ENCODE results near the gene TCF3.
"Not testable (repeated sequence)": the region's sequence is repeated elsewhere in the genome, so short reads cannot be mapped to it uniquely, and the experiment has no call there.

TCF3 gene

DNA sequence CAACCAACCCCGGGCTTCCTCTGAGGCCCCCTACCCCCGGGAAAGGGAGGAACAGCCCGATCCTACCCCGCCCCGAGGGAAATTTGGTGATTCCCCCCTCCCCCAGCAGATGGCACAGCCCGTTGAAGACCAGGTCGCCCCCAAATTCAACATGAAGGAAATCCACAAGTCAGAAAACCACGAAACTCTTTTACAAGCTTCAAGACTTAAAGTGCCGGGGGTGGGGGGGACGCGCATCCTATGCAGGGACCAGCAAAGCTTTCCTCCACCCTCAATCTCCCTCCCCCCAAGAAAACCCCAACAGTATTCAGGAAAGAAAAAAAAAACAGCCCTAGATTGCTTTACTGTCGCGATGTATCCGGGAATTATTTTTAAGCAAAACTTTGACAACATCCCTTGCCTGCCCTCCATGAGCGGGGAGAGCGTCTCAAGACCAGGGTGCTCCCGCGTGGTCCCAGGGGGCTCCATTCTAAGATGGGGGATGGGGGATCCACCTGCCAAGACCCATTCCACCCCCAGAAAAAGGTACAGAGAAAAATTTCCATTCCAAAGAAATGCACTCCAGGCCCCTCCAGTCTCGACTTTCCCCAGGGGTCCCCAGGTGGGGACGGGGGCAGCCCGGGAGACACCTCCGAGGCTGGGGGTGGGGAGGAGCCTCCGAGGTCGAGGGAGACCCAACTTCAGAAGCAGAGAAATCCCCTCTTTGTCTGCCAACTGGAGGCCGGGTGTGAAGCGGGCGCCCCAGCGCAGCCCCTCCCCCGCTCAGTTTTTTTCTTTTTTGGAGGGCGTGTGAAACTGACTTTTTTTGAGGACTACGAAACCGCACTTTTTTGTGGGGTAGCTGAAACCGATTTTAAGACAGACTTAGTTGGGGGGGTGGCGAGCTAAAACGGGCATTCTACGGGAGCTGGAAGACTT, 1.5 kb downstream of the TCF3 start:
- DNase-seq: peak; percentile 67 to 83

DNA sequence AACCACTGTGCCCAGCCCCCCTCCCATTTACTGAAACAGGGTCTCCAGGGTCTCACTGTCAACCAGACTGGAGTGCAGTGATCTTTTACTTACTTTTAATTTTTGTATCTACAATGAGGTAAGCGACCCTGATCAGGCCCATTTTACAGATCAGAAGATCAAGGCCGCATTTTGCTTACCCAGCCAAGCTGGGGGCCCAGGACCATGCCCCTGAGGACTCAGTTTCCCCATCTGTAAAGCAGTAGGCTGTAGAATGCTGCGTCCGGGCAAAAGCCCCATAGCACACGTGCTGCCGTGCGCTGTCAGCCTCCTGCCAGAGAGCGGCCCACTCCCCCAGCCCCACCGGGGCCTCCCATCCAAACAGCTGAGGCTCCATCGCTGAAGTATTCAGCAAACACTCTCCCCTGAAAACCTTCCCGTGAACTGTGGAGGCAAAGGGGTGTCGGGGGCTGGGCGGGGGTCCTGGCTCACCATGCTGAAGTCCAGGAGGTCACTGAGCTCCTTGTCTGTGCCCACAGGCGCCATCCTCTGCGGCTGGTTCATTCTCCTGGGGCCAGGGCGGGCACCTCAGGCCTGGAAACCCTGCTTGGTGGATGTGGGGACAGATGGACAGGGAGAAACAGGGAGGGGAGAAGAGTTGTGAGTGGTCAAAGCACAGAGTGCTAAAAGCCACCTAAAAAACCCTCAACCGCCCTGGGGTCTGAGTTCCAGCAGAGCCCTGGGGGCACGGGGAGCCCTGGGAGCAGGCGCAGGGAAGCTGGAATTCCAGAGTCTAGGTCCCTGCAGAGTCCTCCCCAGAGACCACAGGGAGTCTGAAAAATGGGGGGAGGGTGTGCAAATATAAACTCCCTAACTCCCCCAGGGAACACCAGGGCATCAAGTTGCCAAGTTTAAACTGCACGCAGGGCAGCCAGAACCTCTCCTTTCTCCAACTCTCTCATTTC, 2.4 kb downstream of the TCF3 start:
- no peak for DNase-seq

DNA sequence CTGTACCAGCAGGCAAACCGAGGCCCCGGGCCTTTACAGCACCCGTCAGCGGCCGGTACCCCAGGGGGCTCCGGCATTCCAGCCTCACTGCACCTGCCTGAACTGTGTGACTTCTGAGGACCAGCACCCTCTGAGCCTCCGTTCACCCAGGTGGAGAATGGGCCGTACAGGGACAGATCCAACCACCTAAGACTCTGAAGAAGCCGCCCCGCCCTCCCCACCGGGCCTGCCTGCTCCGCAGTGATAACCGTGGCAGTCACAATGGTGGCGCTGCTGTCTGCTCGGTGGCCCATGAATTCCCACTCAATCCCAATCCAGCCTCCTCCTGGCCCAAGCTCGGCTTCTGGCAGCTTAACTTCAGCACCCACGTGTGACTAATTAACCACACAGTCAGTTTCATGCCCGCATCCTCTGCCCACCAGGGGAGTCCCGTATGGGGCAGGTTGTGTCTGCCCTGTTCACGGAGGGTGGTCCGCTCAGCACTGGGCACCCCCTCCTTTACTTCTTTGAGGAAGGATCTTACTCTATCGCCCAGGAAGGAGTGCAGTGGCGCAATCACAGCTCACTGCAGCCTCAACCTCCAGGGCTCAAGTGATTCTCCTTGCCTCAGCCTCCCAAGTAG, 3.4 kb downstream of the TCF3 start:
- DNase-seq: no peak

GRCh38 chr19:1648459-1648849, 4.0 kb downstream of the TCF3 start:
- no peak for DNase-seq

GRCh38 chr19:1647501-1648458, 4.6 kb downstream of the TCF3 start:
- DNase-seq: no peak

- DNase-seq: no peak
Measured at GRCh38 chr19:1646659-1647453, 5.6 kb downstream of the TCF3 start.

DNA sequence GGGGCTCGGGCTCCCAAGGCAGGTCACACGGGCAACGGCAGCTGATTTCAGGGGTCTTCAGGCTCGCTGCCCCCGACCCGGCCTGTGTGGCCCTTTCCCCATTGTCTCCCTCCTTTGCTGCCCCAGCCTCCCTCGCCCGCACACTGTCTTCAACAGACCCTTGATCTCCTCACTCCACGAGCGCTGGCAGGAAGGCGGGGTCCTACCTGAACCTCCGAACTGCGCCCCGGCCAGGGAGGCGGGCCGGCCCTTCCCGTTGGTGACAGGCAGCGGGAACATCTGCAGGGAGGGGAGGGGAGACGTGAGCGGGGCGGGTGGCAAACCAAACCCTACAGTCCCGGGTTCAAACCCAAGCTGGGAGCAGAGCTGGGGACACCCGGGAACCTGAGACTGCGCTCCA, 6.3 kb downstream of the TCF3 start:
- DNase-seq: no peak

DNA sequence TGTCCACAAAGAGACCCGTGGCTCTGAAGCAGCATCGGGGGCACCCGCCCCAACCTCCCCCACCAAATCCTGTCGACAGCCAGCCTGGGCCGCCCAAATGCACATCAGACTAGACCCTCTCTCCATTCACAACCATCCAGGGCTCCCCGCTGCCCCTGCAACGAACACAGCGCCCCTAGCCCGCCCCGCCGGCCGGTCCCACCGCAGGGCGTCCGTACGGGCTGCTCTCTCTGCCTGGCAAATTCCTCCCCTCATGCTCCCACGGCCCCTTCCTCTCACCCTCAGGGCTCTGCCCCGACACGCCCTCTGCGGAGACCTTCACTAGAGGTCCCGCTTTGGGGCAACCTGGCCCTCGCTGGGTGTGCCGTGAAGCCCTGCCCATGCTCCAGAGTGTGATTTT, 7.1 kb downstream of the TCF3 start:
- DNase-seq: no peak

- DNase-seq: no peak
Measured at GRCh38 chr19:1644070-1644469, 8.3 kb downstream of the TCF3 start.

GRCh38 chr19:1640893-1641448, 11.4 kb downstream of the TCF3 start:
- DNase-seq: not testable (repeated sequence)

GRCh38 chr19:1636325-1637236, 15.8 kb downstream of the TCF3 start:
- no peak for DNase-seq

DNA sequence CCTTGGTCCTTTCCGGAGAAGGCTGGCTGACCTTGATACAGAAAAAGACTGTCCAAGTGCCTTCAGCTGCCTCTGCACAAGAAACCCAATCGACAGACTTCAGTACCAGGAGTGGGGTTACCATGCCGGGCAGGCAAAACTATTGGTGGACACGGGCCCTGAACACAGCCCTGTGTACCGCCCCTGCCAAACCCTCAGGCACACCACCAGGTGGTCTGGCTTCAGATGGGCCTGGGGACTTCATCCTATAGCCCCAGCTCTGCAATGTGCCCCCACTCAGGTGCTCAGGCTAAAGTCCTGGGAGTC, 17.5 kb downstream of the TCF3 start:
- no peak for DNase-seq

GRCh38 chr19:1634242-1634937, 18.0 kb downstream of the TCF3 start:
- no peak for DNase-seq

- DNase-seq: no peak
Measured at GRCh38 chr19:1633269-1633826, 19.1 kb downstream of the TCF3 start.

DNA sequence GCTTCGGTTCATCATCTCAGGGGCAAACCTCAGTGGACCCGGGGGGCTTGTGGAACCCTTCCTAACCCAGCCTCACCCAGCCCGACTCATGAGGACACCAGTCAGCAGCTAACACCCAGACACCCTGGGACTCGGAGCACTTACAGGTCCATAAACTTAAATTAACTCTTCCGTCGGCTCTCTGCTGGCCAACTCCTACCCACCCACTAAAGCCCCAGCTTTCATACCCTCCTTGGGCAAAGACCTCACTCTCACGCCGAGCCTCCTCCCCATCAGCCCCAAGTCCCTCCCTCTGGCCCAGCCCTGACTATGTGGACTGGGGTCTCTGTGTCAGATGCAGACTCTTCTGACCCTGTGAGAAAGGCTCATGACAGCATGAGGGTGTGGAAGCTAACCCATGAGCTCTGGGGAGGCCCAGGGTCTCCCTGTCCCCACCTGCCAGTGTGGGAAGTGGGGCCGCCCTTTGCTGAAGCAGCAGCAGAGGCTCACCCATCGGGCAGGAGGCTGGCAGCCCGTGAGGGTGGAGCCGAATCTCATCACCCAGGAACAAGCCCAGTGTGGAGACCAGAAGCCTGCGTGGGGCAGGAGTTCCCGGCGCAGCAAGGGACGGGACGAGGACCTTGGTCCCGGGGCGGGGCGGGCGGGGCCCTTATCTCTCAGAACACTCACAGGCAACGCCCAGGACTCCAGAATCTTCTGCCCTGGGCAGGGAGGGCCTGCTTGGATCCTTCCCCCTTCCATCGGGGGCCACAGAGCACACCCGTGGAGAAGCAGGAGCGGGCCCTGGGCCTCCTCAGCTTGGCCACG, 19.8 kb downstream of the TCF3 start:
- DNase-seq: no peak

GRCh38 chr19:1631557-1632100, 20.8 kb downstream of the TCF3 start:
- no peak for DNase-seq

DNA sequence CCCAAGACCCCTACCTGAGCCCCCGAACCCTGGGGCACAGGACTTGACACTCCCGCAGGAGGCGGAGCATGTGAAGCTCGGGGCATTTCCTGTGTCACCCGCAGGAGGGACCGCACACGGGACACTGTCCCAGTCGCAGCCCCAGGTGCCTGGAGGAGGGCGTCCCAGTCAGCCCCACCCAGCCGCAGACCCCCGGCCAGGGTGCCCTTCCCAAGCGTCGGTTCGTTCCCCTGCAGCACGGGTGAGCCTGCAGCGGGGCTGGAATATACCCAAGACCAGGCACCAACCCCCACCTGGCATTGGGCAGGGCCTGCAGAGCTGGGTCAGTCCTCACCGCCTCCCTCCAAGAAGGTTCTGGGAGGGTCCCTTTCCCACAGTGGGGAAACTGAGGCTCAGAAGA, 21.6 kb downstream of the TCF3 start:
- no peak for DNase-seq

GRCh38 chr19:1630012-1630411, 22.4 kb downstream of the TCF3 start:
- no peak for DNase-seq
